Measurements from ENCODE around the gene PKP2.

The PKP2 gene

DNA sequence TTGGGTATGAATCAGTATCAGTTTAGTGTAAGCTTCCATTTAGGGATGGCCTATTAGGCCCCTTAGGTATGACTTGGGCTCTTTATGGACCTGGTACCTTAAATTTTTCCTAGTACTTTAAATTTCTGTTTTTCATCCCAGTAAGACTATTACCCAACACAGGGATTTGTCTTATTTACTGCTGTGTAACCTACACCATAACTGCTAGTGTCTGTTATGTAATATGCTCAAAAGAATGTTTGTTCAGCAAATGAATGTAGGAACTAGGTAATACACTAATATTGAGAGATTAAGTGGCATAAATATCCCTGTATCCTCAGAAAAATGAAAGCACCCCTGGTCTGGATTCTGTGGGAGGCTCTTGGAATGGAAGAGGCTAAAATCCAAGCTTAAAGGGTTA lies 77.2 kb downstream of the PKP2 start:
- CTCF ChIA-PET, result interaction anchor here (0.6 to 1.4 kb wide), 2 partner anchors 25 to 264 kb away, joined by 3 read pairs; no protein-coding TSS in a partner anchor
- POLR2A ChIA-PET, result no interaction called here

DNA sequence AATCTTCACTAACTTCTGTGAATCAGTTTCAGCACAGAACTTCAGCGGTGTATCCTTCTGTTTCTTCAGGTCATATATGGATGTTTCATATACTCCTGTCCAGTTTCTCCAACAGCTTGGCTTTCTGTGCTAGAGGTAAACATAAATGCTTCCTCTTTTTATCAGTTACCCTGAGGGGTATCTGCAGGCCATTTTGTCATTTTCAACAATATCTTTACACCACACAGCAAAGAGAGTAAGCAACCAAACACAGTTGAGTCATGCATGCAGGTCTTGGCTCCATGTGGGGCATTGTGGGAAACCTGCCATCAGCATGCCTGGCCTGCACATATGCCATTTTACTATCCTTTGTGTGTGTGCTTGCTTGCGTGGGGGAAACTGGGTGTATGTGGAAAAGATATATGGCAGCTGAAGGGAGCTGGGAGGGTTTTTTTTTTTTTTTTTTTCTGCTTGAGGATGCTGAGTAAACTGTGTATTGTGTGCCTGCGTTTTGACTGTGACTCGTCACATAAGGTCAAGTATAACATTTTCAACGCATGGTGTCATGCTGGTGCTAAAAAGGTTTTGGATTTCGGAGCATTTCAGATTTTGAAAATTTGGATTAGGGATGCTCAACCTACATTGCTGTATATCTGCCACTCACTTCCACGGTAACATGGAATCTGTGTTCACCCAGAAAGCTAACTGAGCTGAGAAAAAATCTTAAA lies 84.7 kb downstream of the PKP2 start:
- POLR2A ChIA-PET, result no interaction called here
- no peak for DNase-seq (ENCODE audit: extremely low spot score)
- CTCF ChIA-PET, result interaction anchor here (1.3 kb wide), 1 partner anchor 56 kb away, joined by 3 read pairs; the partner anchor contains the start of gene YARS2
- TF ChIP-seq, protein P1, sequence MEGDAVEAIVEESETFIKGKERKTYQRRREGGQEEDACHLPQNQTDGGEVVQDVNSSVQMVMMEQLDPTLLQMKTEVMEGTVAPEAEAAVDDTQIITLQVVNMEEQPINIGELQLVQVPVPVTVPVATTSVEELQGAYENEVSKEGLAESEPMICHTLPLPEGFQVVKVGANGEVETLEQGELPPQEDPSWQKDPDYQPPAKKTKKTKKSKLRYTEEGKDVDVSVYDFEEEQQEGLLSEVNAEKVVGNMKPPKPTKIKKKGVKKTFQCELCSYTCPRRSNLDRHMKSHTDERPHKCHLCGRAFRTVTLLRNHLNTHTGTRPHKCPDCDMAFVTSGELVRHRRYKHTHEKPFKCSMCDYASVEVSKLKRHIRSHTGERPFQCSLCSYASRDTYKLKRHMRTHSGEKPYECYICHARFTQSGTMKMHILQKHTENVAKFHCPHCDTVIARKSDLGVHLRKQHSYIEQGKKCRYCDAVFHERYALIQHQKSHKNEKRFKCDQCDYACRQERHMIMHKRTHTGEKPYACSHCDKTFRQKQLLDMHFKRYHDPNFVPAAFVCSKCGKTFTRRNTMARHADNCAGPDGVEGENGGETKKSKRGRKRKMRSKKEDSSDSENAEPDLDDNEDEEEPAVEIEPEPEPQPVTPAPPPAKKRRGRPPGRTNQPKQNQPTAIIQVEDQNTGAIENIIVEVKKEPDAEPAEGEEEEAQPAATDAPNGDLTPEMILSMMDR (IDR thresholded peaks at IDR 0.05; ENCODE audit: control extremely low read depth, extremely low read depth, low read depth, missing control alignments), result no peak

More for the DNA sequence above, 77.2 kb downstream of the PKP2 start:
- TF ChIP-seq, protein P1 (IDR thresholded peaks at IDR 0.05; ENCODE audit: control extremely low read depth, extremely low read depth, low read depth, missing control alignments), result no peak
- no peak for DNase-seq (ENCODE audit: extremely low spot score)

DNA sequence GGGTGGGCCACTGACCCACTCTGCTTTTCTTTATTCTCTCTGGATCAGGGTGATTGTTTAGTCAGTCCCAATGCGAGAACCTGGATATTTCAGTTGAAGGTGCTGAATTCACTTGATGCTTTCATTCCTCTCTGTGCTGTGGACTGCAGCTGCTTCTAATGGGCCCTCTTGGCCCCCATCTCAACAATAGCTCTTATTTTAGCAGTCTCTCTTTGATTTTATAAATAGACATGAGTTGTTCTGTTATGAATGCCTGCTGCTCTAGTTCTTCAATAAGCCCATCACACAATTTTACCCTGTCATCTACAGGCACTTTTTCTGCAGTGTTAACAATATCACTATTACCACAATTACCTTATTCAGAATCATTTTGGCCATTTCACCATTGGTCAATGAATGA lies 86.7 kb downstream of the PKP2 start:
- TF ChIP-seq, protein P1 (IDR thresholded peaks at IDR 0.05; ENCODE audit: control extremely low read depth, extremely low read depth, low read depth, missing control alignments), result no peak
- CTCF ChIA-PET, result no interaction called here
- POLR2A ChIA-PET, result no interaction called here
- no peak for DNase-seq (ENCODE audit: extremely low spot score)

DNA sequence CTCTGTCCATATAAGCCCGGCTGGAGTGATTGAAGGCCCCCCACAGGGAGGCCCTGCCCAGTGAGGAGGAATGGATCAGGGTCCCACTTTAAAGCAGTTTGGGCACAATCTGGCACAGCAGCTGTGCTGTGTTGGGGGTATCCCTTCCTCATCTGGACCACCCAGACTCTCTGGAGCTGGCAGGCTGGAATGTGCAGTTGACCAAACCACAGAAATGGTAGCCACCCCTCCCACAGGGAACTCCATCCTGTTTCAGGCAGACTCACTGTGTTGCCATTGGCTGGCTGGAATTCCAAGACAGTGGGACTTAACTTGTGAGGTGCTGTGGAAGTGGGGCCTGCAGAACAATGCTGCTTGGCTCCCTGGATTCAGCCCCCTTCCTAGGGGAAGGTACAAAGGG lies 87.4 kb downstream of the PKP2 start:
- TF ChIP-seq, protein P1 (IDR thresholded peaks at IDR 0.05; ENCODE audit: control extremely low read depth, extremely low read depth, low read depth, missing control alignments), result no peak
- ChIA-PET CTCF (no interaction called here), POLR2A (no interaction called here)
- no peak for DNase-seq (ENCODE audit: extremely low spot score)

DNA sequence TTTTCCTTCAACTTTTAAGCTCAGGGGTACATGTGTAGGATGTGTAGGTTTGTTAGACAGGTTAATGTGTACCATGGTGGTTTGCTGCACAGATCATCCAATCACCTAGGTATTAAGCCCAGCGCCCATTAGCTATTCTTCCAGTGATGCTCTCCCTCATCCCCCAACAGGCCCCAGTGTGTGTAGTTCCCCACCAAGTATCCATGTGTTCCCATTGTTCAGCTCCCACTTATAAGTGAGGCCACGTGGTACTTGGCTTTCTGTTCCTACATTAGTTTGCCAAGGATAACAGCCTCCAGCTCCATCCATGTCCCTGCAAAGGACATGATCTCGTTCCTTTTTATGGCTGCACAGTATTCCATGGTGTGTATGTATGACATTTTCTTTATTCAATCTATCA lies 92.3 kb downstream of the PKP2 start:
- CTCF ChIA-PET, result no interaction called here
- POLR2A ChIA-PET, result no interaction called here
- TF ChIP-seq, protein P1 (IDR thresholded peaks at IDR 0.05; ENCODE audit: control extremely low read depth, extremely low read depth, low read depth, missing control alignments), result no peak
- no peak for DNase-seq (ENCODE audit: extremely low spot score)

DNA sequence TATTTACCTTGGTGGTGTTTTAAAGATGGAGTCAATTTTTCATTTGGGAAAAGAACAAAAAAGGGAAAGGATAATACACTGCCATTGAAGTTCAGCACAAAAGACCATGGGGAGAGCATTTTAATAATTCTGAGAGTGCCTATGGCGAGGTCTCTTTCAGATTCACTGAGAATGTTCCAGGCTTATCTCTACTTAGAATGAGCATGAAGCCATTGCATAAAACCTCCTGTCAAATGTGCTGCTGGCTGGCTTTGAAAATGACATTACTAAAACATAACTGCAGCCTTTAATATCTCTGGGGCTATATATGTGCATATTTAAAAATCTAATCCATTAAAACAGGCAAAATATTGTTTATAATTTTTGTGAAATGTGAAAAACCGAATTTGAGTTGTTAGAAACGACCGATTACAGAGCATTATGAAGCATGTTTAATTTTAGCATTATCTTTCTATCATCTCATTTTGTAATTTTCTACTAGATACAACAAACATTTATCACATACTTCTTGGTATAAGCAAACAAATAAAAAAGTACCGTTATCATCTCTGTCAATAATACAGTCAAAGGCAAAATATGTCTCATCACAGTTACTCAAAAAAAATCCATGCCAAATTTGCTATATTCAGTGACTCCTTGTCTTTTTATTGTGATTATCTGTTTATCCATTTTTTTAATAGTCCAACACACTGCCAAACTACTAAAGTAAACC lies 95.2 kb downstream of the PKP2 start:
- TF ChIP-seq, protein P1 (IDR thresholded peaks at IDR 0.05; ENCODE audit: control extremely low read depth, extremely low read depth, low read depth, missing control alignments), result no peak
- ChIA-PET POLR2A (no interaction called here), CTCF (no interaction called here)
- no peak for DNase-seq (ENCODE audit: extremely low spot score)
